ENCODE results near the gene SMURF2.

DNA sequence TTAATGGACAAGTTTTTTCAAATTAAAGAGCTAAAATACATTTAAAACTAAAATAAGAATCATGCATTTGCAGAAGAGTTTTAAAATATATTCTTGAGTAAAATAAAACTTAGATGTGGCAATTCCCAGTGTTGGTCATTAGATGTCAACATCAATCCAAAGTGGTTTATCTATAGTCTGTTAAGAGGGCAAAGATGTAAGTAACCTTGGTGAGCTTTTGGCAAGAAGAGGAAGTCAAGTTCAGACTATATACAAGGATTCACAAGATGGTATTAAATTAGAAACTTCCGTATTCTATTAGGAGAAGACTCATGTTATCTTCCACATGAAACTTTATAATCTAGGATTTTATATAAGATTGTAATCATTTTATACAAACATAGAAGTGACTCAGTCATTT is 82.2 kb downstream of the SMURF2 start:
- TF ChIP-seq BHLHE40 (IDR thresholded peaks at IDR 0.05; ENCODE audit: borderline replicate concordance) (no peak), SP1 (IDR thresholded peaks at IDR 0.05) (no peak), HDGF (IDR thresholded peaks at IDR 0.05; ENCODE audit: borderline replicate concordance) (no peak), FOXK2 (IDR thresholded peaks at IDR 0.05) (no peak), ELF4 (IDR thresholded peaks at IDR 0.05) (no peak), LEF1 (IDR thresholded peaks at IDR 0.05; ENCODE audit: borderline replicate concordance) (no peak), TARDBP (IDR thresholded peaks at IDR 0.05) (no peak), FOXM1 (IDR thresholded peaks at IDR 0.05; ENCODE audit: borderline replicate concordance) (no peak), FOXA1 (IDR thresholded peaks at IDR 0.05) (no peak), SUZ12 (IDR thresholded peaks at IDR 0.05) (no peak), ZNF384 (IDR thresholded peaks at IDR 0.05) (no peak), L3MBTL2 (conservative IDR thresholded peaks at IDR 0.05) (no peak), NFRKB (IDR thresholded peaks at IDR 0.05) (no peak)
